Measurements from ENCODE around the gene CLASP1. TPM values are rescaled to one million over a fixed set of nuclear protein-coding genes. Genes with fewer than 3 reads are reported as not detected.

The CLASP1 gene
- total and polyA plus RNA-seq, 4 donors, result 7.5 to 50.0 (median 21.9) TPM

DNA sequence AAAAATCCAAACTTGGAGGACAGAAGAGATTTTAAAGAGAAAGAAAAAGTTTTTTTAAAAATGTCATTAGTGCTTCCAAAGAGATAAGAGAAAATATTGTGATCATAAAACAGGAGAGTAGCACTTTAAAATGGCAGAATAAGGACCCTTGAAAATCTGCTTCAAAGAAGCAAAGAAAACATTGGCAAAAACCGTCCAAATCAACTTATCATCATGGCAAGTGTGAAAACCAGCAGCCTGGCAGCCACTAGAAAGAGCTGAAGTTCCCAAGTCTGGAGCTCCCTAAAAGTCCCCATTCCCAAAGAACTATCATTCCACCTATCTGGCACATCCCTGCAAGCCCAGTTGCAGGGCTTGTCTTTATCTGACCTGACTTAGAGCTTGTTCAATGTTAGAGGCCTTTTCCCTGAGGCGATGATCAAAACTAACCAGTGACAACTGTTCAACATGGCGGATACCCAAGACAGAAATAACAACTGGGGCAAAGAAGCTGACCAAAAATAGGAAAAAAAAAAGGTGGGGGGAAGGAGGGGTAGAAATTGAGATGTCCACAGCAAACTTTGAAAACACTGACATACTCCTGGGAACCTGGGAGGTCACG, 143.2 kb downstream of the CLASP1 start:
- TF ChIP-seq RXRA (IDR thresholded peaks at IDR 0.05) (no peak), HNF4A (conservative IDR thresholded peaks at IDR 0.05) (no peak), JUND (IDR thresholded peaks at IDR 0.05) (no peak), GABPA (IDR thresholded peaks at IDR 0.05 in 1 of 2, conservative IDR thresholded peaks at IDR 0.05 in 1 of 2) (no peak), FOXA2 (IDR thresholded peaks at IDR 0.05) (no peak), HNF4G (IDR thresholded peaks at IDR 0.05) (no peak), YY1 (IDR thresholded peaks at IDR 0.05) (no peak), SP1 (IDR thresholded peaks at IDR 0.05) (no peak), FOXA1 (IDR thresholded peaks at IDR 0.05) (no peak), NR2F2 (IDR thresholded peaks at IDR 0.05) (no peak)
- TF ChIP-seq, protein P1, sequence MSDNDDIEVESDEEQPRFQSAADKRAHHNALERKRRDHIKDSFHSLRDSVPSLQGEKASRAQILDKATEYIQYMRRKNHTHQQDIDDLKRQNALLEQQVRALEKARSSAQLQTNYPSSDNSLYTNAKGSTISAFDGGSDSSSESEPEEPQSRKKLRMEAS (IDR thresholded peaks at IDR 0.05), result no peak
- TF ChIP-seq, protein P2, sequence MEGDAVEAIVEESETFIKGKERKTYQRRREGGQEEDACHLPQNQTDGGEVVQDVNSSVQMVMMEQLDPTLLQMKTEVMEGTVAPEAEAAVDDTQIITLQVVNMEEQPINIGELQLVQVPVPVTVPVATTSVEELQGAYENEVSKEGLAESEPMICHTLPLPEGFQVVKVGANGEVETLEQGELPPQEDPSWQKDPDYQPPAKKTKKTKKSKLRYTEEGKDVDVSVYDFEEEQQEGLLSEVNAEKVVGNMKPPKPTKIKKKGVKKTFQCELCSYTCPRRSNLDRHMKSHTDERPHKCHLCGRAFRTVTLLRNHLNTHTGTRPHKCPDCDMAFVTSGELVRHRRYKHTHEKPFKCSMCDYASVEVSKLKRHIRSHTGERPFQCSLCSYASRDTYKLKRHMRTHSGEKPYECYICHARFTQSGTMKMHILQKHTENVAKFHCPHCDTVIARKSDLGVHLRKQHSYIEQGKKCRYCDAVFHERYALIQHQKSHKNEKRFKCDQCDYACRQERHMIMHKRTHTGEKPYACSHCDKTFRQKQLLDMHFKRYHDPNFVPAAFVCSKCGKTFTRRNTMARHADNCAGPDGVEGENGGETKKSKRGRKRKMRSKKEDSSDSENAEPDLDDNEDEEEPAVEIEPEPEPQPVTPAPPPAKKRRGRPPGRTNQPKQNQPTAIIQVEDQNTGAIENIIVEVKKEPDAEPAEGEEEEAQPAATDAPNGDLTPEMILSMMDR (IDR thresholded peaks at IDR 0.05; ENCODE audit: low read depth, low read length, missing input control), result no peak
- TF ChIP-seq, protein P3, sequence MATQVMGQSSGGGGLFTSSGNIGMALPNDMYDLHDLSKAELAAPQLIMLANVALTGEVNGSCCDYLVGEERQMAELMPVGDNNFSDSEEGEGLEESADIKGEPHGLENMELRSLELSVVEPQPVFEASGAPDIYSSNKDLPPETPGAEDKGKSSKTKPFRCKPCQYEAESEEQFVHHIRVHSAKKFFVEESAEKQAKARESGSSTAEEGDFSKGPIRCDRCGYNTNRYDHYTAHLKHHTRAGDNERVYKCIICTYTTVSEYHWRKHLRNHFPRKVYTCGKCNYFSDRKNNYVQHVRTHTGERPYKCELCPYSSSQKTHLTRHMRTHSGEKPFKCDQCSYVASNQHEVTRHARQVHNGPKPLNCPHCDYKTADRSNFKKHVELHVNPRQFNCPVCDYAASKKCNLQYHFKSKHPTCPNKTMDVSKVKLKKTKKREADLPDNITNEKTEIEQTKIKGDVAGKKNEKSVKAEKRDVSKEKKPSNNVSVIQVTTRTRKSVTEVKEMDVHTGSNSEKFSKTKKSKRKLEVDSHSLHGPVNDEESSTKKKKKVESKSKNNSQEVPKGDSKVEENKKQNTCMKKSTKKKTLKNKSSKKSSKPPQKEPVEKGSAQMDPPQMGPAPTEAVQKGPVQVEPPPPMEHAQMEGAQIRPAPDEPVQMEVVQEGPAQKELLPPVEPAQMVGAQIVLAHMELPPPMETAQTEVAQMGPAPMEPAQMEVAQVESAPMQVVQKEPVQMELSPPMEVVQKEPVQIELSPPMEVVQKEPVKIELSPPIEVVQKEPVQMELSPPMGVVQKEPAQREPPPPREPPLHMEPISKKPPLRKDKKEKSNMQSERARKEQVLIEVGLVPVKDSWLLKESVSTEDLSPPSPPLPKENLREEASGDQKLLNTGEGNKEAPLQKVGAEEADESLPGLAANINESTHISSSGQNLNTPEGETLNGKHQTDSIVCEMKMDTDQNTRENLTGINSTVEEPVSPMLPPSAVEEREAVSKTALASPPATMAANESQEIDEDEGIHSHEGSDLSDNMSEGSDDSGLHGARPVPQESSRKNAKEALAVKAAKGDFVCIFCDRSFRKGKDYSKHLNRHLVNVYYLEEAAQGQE (IDR thresholded peaks at IDR 0.05), result no peak
- TF ChIP-seq, protein P4, sequence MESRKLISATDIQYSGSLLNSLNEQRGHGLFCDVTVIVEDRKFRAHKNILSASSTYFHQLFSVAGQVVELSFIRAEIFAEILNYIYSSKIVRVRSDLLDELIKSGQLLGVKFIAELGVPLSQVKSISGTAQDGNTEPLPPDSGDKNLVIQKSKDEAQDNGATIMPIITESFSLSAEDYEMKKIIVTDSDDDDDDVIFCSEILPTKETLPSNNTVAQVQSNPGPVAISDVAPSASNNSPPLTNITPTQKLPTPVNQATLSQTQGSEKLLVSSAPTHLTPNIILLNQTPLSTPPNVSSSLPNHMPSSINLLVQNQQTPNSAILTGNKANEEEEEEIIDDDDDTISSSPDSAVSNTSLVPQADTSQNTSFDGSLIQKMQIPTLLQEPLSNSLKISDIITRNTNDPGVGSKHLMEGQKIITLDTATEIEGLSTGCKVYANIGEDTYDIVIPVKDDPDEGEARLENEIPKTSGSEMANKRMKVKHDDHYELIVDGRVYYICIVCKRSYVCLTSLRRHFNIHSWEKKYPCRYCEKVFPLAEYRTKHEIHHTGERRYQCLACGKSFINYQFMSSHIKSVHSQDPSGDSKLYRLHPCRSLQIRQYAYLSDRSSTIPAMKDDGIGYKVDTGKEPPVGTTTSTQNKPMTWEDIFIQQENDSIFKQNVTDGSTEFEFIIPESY (IDR thresholded peaks at IDR 0.05), result no peak
- TF ChIP-seq, protein P5, sequence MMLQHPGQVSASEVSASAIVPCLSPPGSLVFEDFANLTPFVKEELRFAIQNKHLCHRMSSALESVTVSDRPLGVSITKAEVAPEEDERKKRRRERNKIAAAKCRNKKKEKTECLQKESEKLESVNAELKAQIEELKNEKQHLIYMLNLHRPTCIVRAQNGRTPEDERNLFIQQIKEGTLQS (IDR thresholded peaks at IDR 0.05), result no peak
- DNase-seq (ENCODE audit: low spot score), result no peak
- H3K9ac ChIP-seq (ENCODE audit: low read depth in 1 of 2, low read length in 2 of 2), result no peak overlapping the region
- H3K4me1 ChIP-seq (ENCODE audit: control insufficient read depth in 4 of 4, insufficient read depth in 4 of 4, low read length in 3 of 4), result no peaks in the 10 kb centered on the region
- no peak overlapping the region for H3K27ac ChIP-seq (ENCODE audit: low read depth in 1 of 2, low read length in 2 of 2)
- H3K4me3 ChIP-seq (ENCODE audit: low read depth in 1 of 3, low read length in 3 of 3), result no peak overlapping the region
- no peaks in the 10 kb centered on the region for H3K27me3 ChIP-seq (ENCODE audit: control insufficient read depth in 4 of 4, insufficient read depth in 4 of 4, low read length in 3 of 4)
- H3K36me3 ChIP-seq (ENCODE audit: control insufficient read depth in 4 of 4, insufficient read depth in 3 of 4, low read depth in 1 of 4, low read length in 3 of 4), result peaks cover 3 to 21% (median 19%) of the 10 kb centered on the region in 4 donors
- H3K9me3 ChIP-seq (ENCODE audit: control insufficient read depth in 4 of 4, low read length in 3 of 4), result no peaks in the 10 kb centered on the region
- 97% methylated on average over 4 of the region's 4 CpGs for WGBS

DNA sequence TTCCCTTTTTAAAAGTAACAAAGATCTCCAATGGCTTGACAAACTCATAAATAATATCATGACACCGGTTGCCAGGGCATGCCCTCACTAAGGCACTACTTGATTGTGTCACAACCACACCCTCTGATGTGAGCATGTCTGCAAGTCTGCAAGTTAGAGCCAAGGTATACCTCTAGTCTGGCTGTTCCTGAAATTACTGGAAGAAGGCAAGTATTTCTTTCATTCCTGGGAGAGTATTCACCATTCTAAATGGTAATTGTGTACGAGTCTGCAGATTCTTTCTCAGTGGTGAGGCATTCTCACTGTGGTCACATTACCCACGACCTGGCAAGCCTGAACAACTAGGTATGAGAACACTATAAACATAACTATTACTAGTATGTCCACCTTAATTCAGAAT, 144.3 kb downstream of the CLASP1 start:
- no peaks in the 10 kb centered on the region for H3K4me1 ChIP-seq (ENCODE audit: control insufficient read depth in 4 of 4, insufficient read depth in 4 of 4, low read length in 3 of 4)
- no peak for DNase-seq (ENCODE audit: low spot score)
- no peak overlapping the region for H3K4me3 ChIP-seq (ENCODE audit: low read depth in 1 of 3, low read length in 3 of 3)
- H3K9me3 ChIP-seq (ENCODE audit: control insufficient read depth in 4 of 4, low read length in 3 of 4), result no peaks in the 10 kb centered on the region
- H3K9ac ChIP-seq (ENCODE audit: low read depth in 1 of 2, low read length in 2 of 2), result no peak overlapping the region
- H3K36me3 ChIP-seq (ENCODE audit: control insufficient read depth in 4 of 4, insufficient read depth in 3 of 4, low read depth in 1 of 4, low read length in 3 of 4), result peaks cover 1 to 30% (median 24%) of the 10 kb centered on the region in 4 donors
- no peaks in the 10 kb centered on the region for H3K27me3 ChIP-seq (ENCODE audit: control insufficient read depth in 4 of 4, insufficient read depth in 4 of 4, low read length in 3 of 4)
- no peak overlapping the region for H3K27ac ChIP-seq (ENCODE audit: low read depth in 1 of 2, low read length in 2 of 2)
- WGBS, result 91% methylated on average over 3 of the region's 3 CpGs
- TF ChIP-seq GABPA (IDR thresholded peaks at IDR 0.05 in 1 of 2, conservative IDR thresholded peaks at IDR 0.05 in 1 of 2), result no peak
- TF ChIP-seq JUND (IDR thresholded peaks at IDR 0.05), result no peak
- no peak for TF ChIP-seq FOXA2 (IDR thresholded peaks at IDR 0.05)
- no peak for TF ChIP-seq FOXA1 (IDR thresholded peaks at IDR 0.05)
- TF ChIP-seq, protein P3 (IDR thresholded peaks at IDR 0.05), result no peak
- no peak for TF ChIP-seq SP1 (IDR thresholded peaks at IDR 0.05)
- TF ChIP-seq, protein P4 (IDR thresholded peaks at IDR 0.05), result no peak
